ENCODE measurements around the gene KCTD19. TPM values are rescaled to one million over a fixed set of nuclear protein-coding genes. Genes with fewer than 3 reads are reported as not detected.

KCTD19 gene
- total RNA-seq, 1 donor, result under 0.01 TPM

DNA sequence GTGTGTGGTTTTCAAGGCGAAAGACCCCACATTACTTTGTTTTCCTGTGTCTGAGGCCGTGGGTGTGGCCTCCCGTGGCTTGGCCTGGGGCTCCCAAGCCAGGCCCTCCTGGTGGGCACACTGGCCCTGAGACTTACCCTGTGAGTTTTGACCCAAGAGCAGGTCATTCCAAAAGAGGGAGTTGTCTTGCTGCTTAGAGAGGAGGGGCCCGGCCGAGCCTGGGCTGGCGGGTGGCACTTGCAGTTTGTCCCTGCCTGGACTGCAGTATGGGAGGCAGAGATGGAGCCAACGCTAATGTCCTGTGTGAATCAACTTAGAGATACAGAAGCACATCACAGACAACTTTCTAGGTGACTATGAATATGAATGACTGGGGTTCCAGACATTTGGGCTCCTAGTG lies 24.5 kb downstream of the KCTD19 start:
- Histone ChIP-seq H3K9me3 (ENCODE audit: low read depth, low read length) (no peaks in the 10 kb centered on the region), H3K4me1 (ENCODE audit: insufficient read depth, low read length) (no peaks in the 10 kb centered on the region), H3K27me3 (ENCODE audit: insufficient read depth, low read length) (no peaks in the 10 kb centered on the region), H3K4me3 (ENCODE audit: low read length) (no peak overlapping the region)

DNA sequence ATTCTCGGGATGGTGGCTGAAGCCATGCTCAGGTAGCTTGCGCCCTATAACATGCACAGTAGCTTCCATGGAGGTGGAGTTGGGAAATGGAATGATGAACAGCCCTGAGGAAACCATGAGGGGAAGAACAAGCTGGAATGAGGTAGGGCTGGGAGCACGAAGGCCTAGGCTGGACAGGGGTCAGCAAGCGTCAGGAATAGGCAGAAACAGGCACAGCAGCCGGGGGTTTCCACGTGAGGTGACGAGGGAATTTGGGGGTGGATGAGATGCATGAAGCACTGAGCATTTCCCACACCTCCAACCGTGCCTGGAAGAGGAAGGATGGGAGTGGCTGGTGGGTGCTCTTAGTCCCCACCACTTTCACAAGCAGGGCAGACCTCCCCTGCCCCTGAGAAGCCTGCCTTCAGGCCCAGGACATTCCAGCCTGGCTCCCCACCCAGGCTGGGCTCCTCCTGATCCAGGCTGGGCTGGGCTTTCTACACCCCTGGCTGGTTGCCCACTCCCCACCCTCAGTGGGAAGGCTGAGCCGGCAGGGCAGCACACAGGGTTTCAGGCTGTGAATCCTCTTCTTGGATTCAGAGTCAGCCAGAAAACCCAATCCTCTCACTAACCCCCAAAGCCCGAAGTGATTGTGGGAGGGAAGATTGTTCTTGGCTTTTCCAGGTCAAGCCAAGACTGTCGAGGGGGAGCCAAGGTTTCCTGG lies 25.3 kb downstream of the KCTD19 start:
- H3K4me1 ChIP-seq (ENCODE audit: insufficient read depth, low read length), result no peaks in the 10 kb centered on the region
- no peak overlapping the region for H3K4me3 ChIP-seq (ENCODE audit: low read length)
- H3K27me3 ChIP-seq (ENCODE audit: insufficient read depth, low read length), result no peaks in the 10 kb centered on the region
- H3K9me3 ChIP-seq (ENCODE audit: low read depth, low read length), result no peaks in the 10 kb centered on the region

DNA sequence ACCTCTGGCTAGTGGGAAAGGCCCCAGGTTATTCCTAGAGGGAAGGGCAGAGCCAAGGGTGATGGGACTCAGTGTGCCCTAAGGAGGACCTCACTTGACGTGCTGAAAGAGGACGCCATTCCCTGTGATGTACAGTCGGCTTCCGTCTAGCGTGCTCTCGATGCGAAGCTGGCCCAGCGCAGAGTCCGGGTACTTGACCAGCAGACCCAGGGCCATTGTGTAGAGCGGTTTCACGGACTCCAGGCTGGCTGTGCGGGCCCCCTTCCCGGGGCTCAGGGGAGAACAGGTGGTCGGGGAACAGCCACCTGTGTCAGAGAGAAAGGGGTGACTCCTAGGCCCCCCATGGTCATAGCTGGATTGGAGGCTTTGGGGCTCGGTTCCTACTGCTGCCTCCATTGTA lies 27.3 kb downstream of the KCTD19 start:
- H3K4me3 ChIP-seq (ENCODE audit: low read length), result no peak overlapping the region
- no peaks in the 10 kb centered on the region for H3K9me3 ChIP-seq (ENCODE audit: low read depth, low read length)
- no peaks in the 10 kb centered on the region for H3K4me1 ChIP-seq (ENCODE audit: insufficient read depth, low read length)
- H3K27me3 ChIP-seq (ENCODE audit: insufficient read depth, low read length), result no peaks in the 10 kb centered on the region

DNA sequence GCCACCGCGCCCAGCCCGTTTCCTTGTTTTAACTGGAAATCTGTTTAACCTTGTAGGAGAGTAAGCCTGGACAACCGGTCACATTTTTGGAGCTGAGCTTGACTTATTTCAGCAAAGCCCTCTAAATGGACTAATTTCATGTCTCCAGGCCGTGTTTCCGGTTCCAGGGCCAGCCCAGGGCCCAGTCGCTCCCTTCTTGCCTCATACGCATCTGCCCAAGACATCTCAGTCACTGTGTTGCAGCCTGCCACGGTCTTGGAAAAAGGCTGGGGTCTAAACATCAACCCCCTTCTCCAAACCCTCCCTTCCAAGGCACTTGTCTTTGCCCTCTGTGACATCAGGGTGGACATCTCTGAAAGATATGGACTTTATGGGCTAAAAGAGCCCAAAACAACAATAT lies 28.3 kb downstream of the KCTD19 start:
- no peaks in the 10 kb centered on the region for H3K9me3 ChIP-seq (ENCODE audit: low read depth, low read length)
- no peaks in the 10 kb centered on the region for H3K27me3 ChIP-seq (ENCODE audit: insufficient read depth, low read length)
- H3K4me1 ChIP-seq (ENCODE audit: insufficient read depth, low read length), result no peaks in the 10 kb centered on the region
- no peak overlapping the region for H3K4me3 ChIP-seq (ENCODE audit: low read length)

DNA sequence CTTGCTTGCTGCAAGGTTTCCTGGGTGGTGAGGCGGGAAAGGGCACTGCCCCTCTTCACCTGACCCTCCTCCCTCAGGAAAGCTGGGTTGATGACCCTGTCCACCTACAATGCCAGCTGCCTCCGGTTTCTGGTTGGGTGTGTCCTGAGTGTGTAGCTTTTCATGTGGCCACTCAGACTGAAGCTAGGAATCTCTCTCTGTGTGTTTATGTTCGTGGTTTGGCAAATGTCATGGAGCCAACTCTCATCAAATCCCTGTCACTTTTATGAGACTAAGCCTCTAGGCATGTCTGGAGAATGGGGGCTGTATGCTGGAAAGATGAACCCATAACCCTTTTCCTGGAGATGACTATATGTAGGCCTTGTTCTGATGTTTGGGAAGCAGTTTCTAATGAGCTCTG lies 30.1 kb downstream of the KCTD19 start:
- no peaks in the 10 kb centered on the region for H3K27me3 ChIP-seq (ENCODE audit: insufficient read depth, low read length)
- no peaks in the 10 kb centered on the region for H3K9me3 ChIP-seq (ENCODE audit: low read depth, low read length)
- H3K4me3 ChIP-seq (ENCODE audit: low read length), result no peak overlapping the region
- H3K4me1 ChIP-seq (ENCODE audit: insufficient read depth, low read length), result no peaks in the 10 kb centered on the region

DNA sequence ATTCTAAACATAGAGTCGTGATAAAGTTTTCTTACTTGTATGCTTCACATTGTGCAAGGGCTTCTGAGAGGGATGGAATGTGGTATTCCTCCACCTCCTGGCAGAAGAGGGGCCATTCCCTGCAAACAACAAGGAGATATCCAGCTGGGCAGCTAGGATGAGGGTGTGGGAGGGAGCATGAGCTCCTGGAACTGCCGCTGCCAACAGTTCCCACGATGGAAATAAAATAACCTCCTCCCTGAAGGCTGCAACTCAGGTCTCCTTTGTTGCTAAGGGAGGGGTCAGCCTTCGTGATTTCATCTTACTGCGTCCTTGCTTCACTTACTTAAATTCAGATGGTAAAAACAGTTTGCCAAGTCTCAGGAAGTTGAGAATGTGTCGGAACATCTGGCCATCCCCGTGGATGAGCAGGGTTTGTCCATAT lies 31.6 kb downstream of the KCTD19 start:
- Histone ChIP-seq H3K9me3 (ENCODE audit: low read depth, low read length) (no peaks in the 10 kb centered on the region), H3K4me1 (ENCODE audit: insufficient read depth, low read length) (no peaks in the 10 kb centered on the region), H3K4me3 (ENCODE audit: low read length) (no peak overlapping the region), H3K27me3 (ENCODE audit: insufficient read depth, low read length) (no peaks in the 10 kb centered on the region)

DNA sequence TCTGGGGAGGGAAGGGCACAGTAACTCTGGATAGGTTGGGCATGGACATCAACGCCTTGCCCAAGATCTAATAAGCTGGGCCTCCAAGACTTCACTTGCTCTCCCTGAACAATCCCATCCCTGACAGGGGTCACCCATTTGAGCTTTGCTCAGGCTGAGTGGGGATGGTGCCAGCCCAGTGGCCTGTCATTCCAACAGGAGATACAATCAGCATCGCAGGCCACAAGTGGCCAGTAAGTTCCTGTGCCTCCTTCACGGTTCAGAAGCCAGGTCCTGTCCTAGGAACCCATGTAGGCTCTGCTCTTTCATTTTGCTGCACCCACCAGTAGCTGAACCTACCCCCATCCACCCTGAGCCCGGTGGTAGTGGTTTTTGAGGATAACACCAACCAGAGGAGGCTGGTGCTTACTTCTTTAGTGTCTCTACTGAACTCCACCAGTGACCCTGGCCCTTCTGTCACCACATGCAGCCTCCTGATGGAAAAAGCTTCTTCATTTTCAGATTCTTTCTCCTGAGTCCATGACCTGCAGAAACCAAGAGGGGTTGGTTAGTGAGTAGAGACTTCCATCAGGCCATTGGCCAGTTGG lies 32.3 kb downstream of the KCTD19 start:
- Histone ChIP-seq H3K27me3 (ENCODE audit: insufficient read depth, low read length) (no peaks in the 10 kb centered on the region), H3K4me3 (ENCODE audit: low read length) (no peak overlapping the region), H3K9me3 (ENCODE audit: low read depth, low read length) (no peaks in the 10 kb centered on the region), H3K4me1 (ENCODE audit: insufficient read depth, low read length) (no peaks in the 10 kb centered on the region)

DNA sequence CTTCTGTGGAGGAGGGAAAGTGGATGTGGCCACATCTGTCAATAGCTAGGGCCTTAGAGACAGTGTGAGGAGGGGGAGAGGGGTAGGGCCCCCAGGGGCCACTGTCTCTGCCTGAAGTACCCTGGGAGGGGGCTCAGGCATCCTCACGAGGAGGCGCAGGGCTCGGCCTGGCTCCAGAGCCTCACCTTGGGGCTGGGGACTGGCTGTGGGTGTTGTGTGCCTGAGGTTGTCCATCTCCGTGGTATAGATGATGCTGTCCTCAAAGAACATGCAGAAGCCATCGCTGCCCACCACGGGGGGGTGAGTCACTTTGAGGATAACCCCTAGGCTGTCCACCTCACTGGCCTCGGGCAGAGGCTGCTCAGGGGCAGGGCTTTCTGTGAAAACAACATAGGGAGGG lies 35.1 kb downstream of the KCTD19 start:
- H3K4me1 ChIP-seq (ENCODE audit: insufficient read depth, low read length), result no peaks in the 10 kb centered on the region
- no peaks in the 10 kb centered on the region for H3K9me3 ChIP-seq (ENCODE audit: low read depth, low read length)
- H3K27me3 ChIP-seq (ENCODE audit: insufficient read depth, low read length), result no peaks in the 10 kb centered on the region
- H3K4me3 ChIP-seq (ENCODE audit: low read length), result no peak overlapping the region

DNA sequence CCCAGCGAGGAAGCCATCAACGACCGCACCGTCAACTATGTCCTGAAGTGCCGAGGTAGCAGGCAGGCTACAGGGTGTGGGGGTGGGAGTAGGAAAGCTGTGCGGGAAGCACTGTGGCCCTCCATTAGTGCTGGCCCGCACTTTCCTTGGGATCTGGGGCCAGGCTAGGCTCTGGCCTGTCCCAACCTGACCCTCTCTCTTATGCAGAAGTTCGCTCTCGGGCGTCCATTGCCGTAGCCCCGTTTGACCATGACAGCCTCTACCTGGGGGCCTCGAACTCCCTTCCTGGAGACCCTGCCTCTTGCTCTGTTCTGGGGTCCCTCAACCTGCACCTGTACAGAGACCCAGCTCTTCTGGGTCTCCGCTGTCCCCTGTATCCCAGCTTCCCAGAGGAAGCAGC lies 38.6 kb downstream of the KCTD19 start:
- no peaks in the 10 kb centered on the region for H3K9me3 ChIP-seq (ENCODE audit: low read depth, low read length)
- no peak overlapping the region for H3K4me3 ChIP-seq (ENCODE audit: low read length)
- no peaks in the 10 kb centered on the region for H3K27me3 ChIP-seq (ENCODE audit: insufficient read depth, low read length)
- H3K4me1 ChIP-seq (ENCODE audit: insufficient read depth, low read length), result no peaks in the 10 kb centered on the region

DNA sequence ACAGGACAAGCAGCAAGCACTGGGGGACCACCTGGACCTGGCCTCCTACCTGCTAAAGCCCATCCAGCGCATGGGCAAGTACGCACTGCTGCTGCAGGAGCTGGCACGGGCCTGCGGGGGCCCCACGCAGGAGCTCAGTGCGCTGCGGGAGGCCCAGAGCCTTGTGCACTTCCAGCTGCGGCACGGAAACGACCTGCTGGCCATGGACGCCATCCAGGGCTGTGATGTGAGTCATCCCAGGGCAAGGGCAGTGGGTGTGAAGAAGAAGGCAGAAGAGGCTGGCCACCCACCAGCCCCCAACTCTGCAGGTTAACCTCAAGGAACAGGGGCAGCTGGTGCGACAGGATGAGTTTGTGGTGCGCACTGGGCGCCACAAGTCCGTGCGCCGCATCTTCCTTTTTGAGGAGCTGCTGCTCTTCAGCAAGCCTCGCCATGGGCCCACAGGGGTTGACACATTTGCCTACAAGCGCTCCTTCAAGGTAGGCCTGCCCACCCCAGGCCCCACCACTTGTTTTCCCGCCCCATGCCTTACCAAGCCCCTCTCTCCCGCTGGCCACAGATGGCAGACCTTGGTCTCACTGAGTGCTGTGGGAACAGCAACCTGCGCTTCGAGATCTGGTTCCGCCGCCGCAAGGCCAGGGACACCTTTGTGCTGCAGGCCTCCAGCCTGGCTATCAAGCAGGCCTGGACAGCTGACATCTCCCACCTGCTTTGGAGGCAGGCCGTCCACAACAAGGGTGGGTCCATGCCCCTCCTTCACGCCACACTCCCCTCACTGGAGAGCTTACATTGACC lies 39.9 kb downstream of the KCTD19 start:
- no peaks in the 10 kb centered on the region for H3K9me3 ChIP-seq (ENCODE audit: low read depth, low read length)
- H3K4me1 ChIP-seq (ENCODE audit: insufficient read depth, low read length), result no peaks in the 10 kb centered on the region
- no peaks in the 10 kb centered on the region for H3K27me3 ChIP-seq (ENCODE audit: insufficient read depth, low read length)
- no peak overlapping the region for H3K4me3 ChIP-seq (ENCODE audit: low read length)

DNA sequence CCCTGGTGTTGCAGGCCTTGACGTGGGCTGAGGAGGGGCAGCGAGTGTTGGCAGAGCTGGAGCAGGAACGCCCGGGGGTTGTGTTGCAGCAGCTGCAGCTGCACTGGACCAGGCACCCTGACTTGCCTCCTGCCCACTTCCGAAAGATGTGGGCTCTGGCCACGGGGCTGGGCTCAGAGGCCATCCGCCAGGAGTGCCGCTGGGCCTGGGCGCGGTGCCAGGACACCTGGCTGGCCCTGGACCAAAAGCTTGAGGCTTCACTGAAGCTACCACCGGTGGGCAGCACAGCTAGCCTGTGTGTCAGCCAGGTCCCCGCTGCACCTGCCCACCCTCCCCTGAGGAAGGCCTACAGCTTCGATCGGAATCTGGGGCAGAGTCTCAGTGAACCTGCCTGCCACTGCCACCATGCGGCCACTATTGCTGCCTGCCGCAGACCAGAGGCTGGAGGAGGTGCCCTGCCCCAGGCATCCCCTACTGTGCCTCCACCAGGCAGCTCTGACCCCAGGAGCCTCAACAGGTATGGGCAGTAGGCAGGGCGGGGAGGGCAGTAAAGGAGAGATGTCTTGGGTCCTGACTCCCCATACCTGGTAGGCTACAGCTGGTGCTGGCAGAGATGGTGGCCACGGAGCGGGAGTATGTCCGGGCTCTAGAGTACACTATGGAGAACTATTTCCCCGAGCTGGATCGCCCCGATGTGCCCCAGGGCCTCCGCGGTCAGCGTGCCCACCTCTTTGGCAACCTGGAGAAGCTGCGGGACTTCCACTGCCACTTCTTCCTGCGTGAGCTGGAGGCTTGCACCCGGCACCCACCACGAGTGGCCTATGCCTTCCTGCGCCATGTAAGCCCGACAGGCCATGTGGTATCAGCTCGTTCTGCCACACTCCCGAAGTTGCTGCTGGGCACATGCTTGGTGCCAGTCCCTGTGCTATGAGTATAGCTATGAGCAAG lies 41.6 kb downstream of the KCTD19 start:
- H3K27me3 ChIP-seq (ENCODE audit: insufficient read depth, low read length), result no peaks in the 10 kb centered on the region
- H3K4me3 ChIP-seq (ENCODE audit: low read length), result no peak overlapping the region
- H3K9me3 ChIP-seq (ENCODE audit: low read depth, low read length), result no peaks in the 10 kb centered on the region
- no peaks in the 10 kb centered on the region for H3K4me1 ChIP-seq (ENCODE audit: insufficient read depth, low read length)

DNA sequence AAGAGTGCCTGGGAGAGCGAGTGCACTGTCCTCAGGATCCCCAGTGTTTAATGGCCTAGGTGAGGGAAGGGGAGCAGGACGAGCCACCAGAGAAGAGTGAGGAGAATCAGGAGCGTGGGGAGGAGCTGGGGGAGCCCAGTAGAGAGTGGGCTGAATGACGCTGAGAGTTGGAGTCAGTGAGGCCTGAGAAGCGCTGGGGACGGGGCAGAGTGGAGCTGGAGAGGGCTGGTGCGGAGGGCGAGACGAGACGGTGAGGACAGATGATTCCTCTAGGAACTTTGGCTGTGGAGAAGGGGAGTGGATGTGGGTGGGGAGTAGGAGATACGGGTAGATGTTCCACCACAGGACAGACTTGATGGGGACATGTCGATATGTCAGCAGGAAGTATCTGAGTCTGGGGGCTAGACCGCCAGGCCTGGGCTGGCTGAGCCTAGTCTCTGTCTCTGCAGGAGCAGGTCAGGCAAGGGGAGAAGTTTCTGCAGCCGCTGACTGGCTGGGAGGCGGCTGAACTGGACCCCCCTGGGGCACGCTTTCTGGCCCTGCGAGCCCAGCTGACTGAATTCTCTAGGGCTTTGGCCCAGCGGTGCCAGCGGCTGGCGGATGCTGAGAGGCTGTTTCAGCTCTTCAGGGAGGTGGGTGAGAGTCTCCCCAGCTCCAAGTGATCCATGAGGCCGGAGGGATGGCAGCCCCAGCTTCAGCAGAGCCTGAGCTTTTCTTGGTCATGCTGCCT lies 42.5 kb downstream of the KCTD19 start:
- H3K9me3 ChIP-seq (ENCODE audit: low read depth, low read length), result no peaks in the 10 kb centered on the region
- peaks cover 6% of the 10 kb centered on the region for H3K4me1 ChIP-seq (ENCODE audit: insufficient read depth, low read length)
- no peaks in the 10 kb centered on the region for H3K27me3 ChIP-seq (ENCODE audit: insufficient read depth, low read length)
- H3K4me3 ChIP-seq (ENCODE audit: low read length), result no peak overlapping the region

DNA sequence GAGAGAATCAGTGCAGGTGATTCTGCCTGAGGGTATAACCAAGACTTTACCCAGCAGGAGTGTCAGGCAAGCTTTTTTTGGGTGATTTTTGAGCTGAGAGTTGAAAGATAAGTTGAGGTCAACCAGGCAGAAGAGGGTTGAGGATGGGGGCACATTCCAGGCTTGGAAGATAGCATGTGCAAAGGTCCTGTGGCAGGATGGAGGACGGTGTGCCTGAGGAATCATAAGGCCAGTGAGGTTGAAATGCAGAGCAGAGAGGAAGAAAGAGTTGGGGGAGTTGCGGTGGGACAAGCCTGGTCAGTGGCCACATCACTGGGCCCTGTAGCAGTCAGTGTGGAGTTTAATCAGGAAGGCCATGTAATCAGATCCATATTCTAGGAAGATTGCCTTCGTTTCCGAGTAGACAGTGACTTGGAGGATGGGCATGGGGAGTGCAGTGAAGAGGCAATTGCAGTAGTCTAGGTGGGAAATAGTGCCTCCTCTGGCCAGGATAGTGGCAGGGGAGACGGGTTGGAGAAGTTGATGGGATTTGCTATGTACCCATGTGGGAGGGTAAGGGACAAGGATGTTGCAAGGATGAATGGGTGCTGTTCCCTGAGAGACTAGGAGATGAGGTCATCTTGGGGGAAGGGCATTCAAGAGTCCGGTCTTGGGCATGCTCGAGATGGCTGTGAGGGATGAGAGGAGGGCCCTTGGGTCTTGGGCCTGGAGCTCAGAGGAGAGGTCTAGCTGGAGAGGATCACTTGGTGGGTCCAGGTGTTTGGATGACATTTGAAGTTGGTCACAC lies 43.3 kb downstream of the KCTD19 start:
- no peaks in the 10 kb centered on the region for H3K27me3 ChIP-seq (ENCODE audit: insufficient read depth, low read length)
- no peak overlapping the region for H3K4me3 ChIP-seq (ENCODE audit: low read length)
- H3K4me1 ChIP-seq (ENCODE audit: insufficient read depth, low read length), result peaks cover 12% of the 10 kb centered on the region
- H3K9me3 ChIP-seq (ENCODE audit: low read depth, low read length), result no peaks in the 10 kb centered on the region

DNA sequence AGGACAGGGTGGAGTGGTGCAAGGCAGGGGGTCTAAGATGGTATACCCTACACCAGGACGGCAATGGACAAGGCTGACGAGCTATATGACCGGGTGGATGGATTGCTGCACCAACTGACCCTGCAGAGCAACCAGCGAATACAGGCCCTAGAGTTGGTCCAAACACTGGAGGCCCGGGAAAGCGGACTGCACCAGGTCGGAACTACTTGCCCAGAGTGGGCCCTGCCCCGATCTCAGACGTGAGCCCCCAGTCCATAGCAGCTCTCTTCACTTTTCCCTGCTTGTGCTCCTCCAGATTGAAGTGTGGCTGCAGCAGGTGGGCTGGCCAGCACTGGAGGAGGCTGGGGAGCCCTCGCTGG lies 44.1 kb downstream of the KCTD19 start:
- no peaks in the 10 kb centered on the region for H3K27me3 ChIP-seq (ENCODE audit: insufficient read depth, low read length)

More for the DNA sequence above, 44.1 kb downstream of the KCTD19 start:
- H3K9me3 ChIP-seq (ENCODE audit: low read depth, low read length), result no peaks in the 10 kb centered on the region
- peaks cover 18% of the 10 kb centered on the region for H3K4me1 ChIP-seq (ENCODE audit: insufficient read depth, low read length)
- H3K4me3 ChIP-seq (ENCODE audit: low read length), result no peak overlapping the region

Data from mononuclear cell (primary cell).